Measurements from ENCODE around the gene ENAH. TPM values are rescaled to one million over a fixed set of nuclear protein-coding genes. Genes with fewer than 3 reads are reported as not detected.

The ENAH gene
- polyA plus RNA-seq, 2 donors: 6.7 to 6.9 TPM

DNA sequence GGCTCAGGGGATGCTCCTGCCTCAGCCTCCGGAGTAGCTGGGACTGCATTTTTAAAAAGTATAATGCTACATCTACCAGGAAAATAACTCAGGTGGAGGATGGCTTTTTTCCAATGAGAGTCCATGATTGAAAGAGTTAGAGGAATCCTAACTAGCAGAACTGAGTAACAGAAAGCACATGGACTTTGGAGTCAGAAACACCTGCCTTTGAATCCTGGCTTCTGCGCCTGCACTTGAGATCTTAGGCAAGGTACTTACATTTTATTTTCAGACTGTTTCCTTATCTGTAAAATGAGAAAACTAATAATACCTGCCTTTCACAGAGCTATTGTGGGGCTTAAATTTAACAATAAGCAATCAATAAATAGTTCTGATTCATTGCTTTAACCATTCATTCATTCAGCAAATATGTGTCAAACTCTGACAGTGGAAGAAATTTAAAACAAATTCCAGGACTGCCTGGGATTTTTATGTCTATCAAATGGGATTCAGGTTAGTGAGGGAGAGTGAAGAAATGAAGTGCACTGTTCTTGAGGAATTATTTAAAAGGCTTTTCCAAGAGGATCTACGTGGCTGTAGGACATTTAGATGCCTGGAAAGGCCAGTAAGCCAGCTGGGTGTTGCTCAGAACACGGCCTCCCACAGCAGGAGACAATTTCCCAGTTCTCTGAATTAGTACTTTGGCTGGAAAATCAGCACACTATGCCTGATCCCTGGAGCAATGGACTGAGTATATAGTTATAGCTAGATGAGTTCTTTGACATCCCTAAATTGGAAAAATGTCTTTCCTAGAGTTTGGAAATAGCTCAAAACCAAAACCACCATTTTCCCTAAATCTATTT, 212.3 kb downstream of the ENAH start:
- no peak overlapping the region for H3K4me3 ChIP-seq (ENCODE audit: low read depth in 1 of 2, low read length in 2 of 2)
- H3K27ac ChIP-seq (ENCODE audit: low read depth in 2 of 2, low read length in 1 of 2): no peak overlapping the region
- H3K27me3 ChIP-seq (ENCODE audit: control insufficient read depth in 1 of 2, insufficient read depth in 2 of 2, low read length in 2 of 2): no peaks in the 10 kb centered on the region
- H3K9me3 ChIP-seq (ENCODE audit: control insufficient read depth in 2 of 2, insufficient read depth in 1 of 2, low read depth in 1 of 2, low read length in 1 of 2): no peaks in the 10 kb centered on the region
- H3K36me3 ChIP-seq (ENCODE audit: control insufficient read depth in 2 of 2, insufficient read depth in 2 of 2, low read length in 1 of 2): no peaks in the 10 kb centered on the region
- 80 to 81% methylated on average over 4 of the region's 4 CpGs for WGBS, 2 donors
- H3K4me1 ChIP-seq (ENCODE audit: control insufficient read depth in 2 of 2, insufficient read depth in 2 of 2, low read length in 1 of 2): no peaks in the 10 kb centered on the region

GRCh38 chr1:225437710-225438437, 215.0 kb downstream of the ENAH start:
- H3K4me1 ChIP-seq (ENCODE audit: control insufficient read depth in 2 of 2, insufficient read depth in 2 of 2, low read length in 1 of 2): no peaks in the 10 kb centered on the region
- H3K4me3 ChIP-seq (ENCODE audit: low read depth in 1 of 2, low read length in 2 of 2): no peak overlapping the region
- no peaks in the 10 kb centered on the region for H3K9me3 ChIP-seq (ENCODE audit: control insufficient read depth in 2 of 2, insufficient read depth in 1 of 2, low read depth in 1 of 2, low read length in 1 of 2)
- 83 to 85% methylated on average over 5 of the region's 5 CpGs for WGBS, 2 donors
- H3K36me3 ChIP-seq (ENCODE audit: control insufficient read depth in 2 of 2, insufficient read depth in 2 of 2, low read length in 1 of 2): no peaks in the 10 kb centered on the region
- H3K27ac ChIP-seq (ENCODE audit: low read depth in 2 of 2, low read length in 1 of 2): no peak overlapping the region
- no peaks in the 10 kb centered on the region for H3K27me3 ChIP-seq (ENCODE audit: control insufficient read depth in 1 of 2, insufficient read depth in 2 of 2, low read length in 2 of 2)

Other genes starting within 250 kb of the ENAH start
- gene LBR, start 225.1 kb downstream of the ENAH start, polyA plus RNA-seq: 10 to 100 TPM; 18.0 to 21.0 TPM
- 100 to 1,000 TPM; 129 to 158 TPM for gene SRP9, start 124.7 kb upstream of the ENAH start, polyA plus RNA-seq
- gene EPHX1, start 157.0 kb upstream of the ENAH start, polyA plus RNA-seq: 10 to 100 TPM; 62.5 to 90.7 TPM
- 10 to 100 TPM; 11.2 to 34.9 TPM for gene TMEM63A, start 229.3 kb upstream of the ENAH start, polyA plus RNA-seq
- under 1 TPM; 0.02 to 0.10 TPM for gene LEFTY1, start 236.0 kb upstream of the ENAH start, polyA plus RNA-seq

All from esophagus (tissue), 2 donors.